Esophagus (tissue), 2 donors: ENCODE results near the gene CDK11B. TPM values are rescaled to one million over a fixed set of nuclear protein-coding genes. Genes with fewer than 3 reads are reported as not detected.
A peak's percentile ranks its signal among the peaks of the same experiment; 100 is the strongest.
"Not testable (repeated sequence)": the region's sequence is repeated elsewhere in the genome, so short reads cannot be mapped to it uniquely, and the experiment has no call there.

ENCODE experiments used
- H3K27ac ChIP-seq, 2 donors: one replicate each; pipeline ENCODE4 v1.5.1; 2013; ENCODE audit warnings: low read depth in 2 of 2, mild to moderate bottlenecking in 2 of 2, inconsistent platforms in 1 of 2, low read length in 1 of 2, moderate library complexity in 1 of 2
- H3K27me3 ChIP-seq, 2 donors: one replicate each; pipeline ENCODE4 v1.6.1; 2013; ENCODE audit warnings: low read length in 2 of 2, control low read depth in 1 of 2, mild to moderate bottlenecking in 1 of 2; ENCODE audit not compliant: insufficient read depth in 2 of 2, control insufficient read depth in 1 of 2
- H3K36me3 ChIP-seq, 2 donors: one replicate each; pipeline ENCODE4 v1.6.1; 2013; ENCODE audit warnings: low read length in 1 of 2; ENCODE audit not compliant: control insufficient read depth in 2 of 2, insufficient read depth in 2 of 2
- H3K4me1 ChIP-seq, 2 donors: one replicate each; pipeline ENCODE4 v1.6.1; 2013; ENCODE audit warnings: low read length in 1 of 2; ENCODE audit not compliant: control insufficient read depth in 2 of 2, insufficient read depth in 2 of 2
- H3K4me3 ChIP-seq, 2 donors: one replicate each; pipeline ENCODE4 v1.5.1; 2013; ENCODE audit warnings: low read length in 2 of 2, mild to moderate bottlenecking in 2 of 2, low read depth in 1 of 2, moderate library complexity in 1 of 2
- H3K9me3 ChIP-seq, 2 donors: one replicate each; pipeline ENCODE4 v1.6.1; 2013; ENCODE audit warnings: mild to moderate bottlenecking in 2 of 2, low read depth in 1 of 2, low read length in 1 of 2, moderate library complexity in 1 of 2; ENCODE audit not compliant: control insufficient read depth in 2 of 2, insufficient read depth in 1 of 2
- WGBS, 2 donors: extraction: QIAGEN DNeasy Blood & Tissue Kit; methylation state at CpG; one replicate each; pipeline ENCODE4 v1.1.7; 2013; 5-methylcytosine and 5-hydroxymethylcytosine counted together
- polyA plus RNA-seq, 2 donors: library from polyadenylated mRNA; stranded (reverse); fragments of 200-250 nt; gene quantifications; one replicate each; pipeline ENCODE4 v1.2.3, GENCODE V29; 2013
- donor health status: healthy with polysubstance abuse.
- donor health status: Bipolar disorder and iron deficiency.

Gene CDK11B
- polyA plus RNA-seq = 10 to 100 TPM; 20.6 to 21.0 TPM

- not testable (repeated sequence) for H3K27me3 ChIP-seq, H3K36me3 ChIP-seq, H3K4me1 ChIP-seq, H3K9me3 ChIP-seq
- 0% methylated on average over 62 to 71 of the region's 96 CpGs for WGBS, 2 donors
- Histone ChIP-seq H3K4me3 (peak within 1 kb of the TSS; percentile 57 to 81), H3K27ac (peak within 1 kb of the TSS; percentile 94 to 100)
Measured at GRCh38 chr1:1658583-1659549, at the start of gene CDK11B. CDK11B (minus strand) TSS chr1:1659004; CDS start chr1:1657485, 1,519 bp downstream.

DNA sequence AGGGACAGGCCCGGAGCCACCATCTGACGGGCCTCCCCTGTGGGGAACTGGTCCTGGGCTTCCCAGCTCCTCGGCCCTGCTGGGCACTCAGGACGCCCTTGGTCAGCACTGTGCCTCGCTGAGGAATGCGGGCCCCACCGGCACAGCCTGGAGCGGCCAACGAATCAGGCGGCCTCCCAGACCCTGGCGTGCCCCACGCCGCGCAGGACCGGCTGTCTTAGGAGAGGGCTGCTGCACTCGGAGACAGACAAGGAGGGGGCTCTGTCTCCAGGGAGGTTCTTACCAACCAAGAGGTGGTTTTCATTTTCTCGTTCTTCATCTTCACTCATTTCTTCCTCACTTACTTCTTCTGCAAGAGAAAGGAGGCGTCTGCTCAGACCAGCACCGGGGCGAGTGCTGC lies 49.1 kb upstream of the CDK11B start:
- not testable (repeated sequence) for H3K27ac ChIP-seq, H3K4me1 ChIP-seq, H3K4me3 ChIP-seq, H3K27me3 ChIP-seq, H3K9me3 ChIP-seq
- WGBS, 2 donors = 95 to 100% methylated on average over 5 to 16 of the region's 20 CpGs
- H3K36me3 ChIP-seq = peaks cover 0 to 17% of the 10 kb centered on the region in 2 donors

GRCh38 chr1:1707241-1707640 lies 48.4 kb upstream of the CDK11B start:
- not testable (repeated sequence) for H3K4me3 ChIP-seq, H3K27me3 ChIP-seq, H3K9me3 ChIP-seq, H3K27ac ChIP-seq, H3K4me1 ChIP-seq
- peaks cover 0 to 17% of the 10 kb centered on the region in 2 donors for H3K36me3 ChIP-seq
- 96 to 97% methylated on average over 5 to 18 of the region's 23 CpGs for WGBS, 2 donors

DNA sequence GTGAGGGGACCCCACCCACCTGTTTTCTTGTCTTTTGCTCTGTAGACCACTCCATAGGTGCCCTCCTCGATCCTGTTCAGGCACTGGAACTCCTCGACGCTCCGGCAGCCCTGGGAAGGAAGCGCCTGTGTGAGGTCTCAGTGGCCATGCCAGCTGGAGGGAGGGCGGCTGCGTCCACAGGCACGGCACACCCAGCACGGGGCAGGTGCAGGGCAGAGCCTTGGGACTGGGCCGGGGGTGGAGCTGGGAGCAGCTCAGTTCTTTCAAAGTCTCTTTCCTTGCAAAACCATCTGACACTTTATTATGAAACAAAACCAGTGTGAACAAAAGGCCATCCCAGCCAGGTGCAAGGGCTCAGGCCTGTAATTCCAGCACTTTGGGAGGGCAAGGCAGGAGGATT lies 46.8 kb upstream of the CDK11B start:
- 98% methylated on average over 6 of the region's 10 CpGs; no CpG with 5 or more reads in 1 of the 2 donors for WGBS, 2 donors

GRCh38 chr1:1704284-1704957 lies 45.6 kb upstream of the CDK11B start:
- peaks cover 0 to 17% of the 10 kb centered on the region in 2 donors for H3K36me3 ChIP-seq
- not testable (repeated sequence) for H3K4me3 ChIP-seq, H3K9me3 ChIP-seq, H3K27me3 ChIP-seq, H3K4me1 ChIP-seq, H3K27ac ChIP-seq
- 92 to 93% methylated on average over 15 to 27 of the region's 27 CpGs for WGBS, 2 donors

More for the DNA sequence above, 46.8 kb upstream of the CDK11B start:
- not testable (repeated sequence) for H3K9me3 ChIP-seq, H3K4me3 ChIP-seq, H3K27ac ChIP-seq, H3K27me3 ChIP-seq, H3K4me1 ChIP-seq
- peaks cover 0 to 17% of the 10 kb centered on the region in 2 donors for H3K36me3 ChIP-seq

GRCh38 chr1:1703796-1704195 lies 45.0 kb upstream of the CDK11B start:
- H3K4me1 ChIP-seq = no peaks in the 10 kb centered on the region
- no peaks in the 10 kb centered on the region for H3K9me3 ChIP-seq
- H3K4me3 ChIP-seq = no peak overlapping the region
- H3K27ac ChIP-seq = no peak overlapping the region
- WGBS, 2 donors = 91 to 93% methylated on average over 16 to 22 of the region's 22 CpGs
- H3K36me3 ChIP-seq = peaks cover 0 to 17% of the 10 kb centered on the region in 2 donors
- H3K27me3 ChIP-seq = no peaks in the 10 kb centered on the region

DNA sequence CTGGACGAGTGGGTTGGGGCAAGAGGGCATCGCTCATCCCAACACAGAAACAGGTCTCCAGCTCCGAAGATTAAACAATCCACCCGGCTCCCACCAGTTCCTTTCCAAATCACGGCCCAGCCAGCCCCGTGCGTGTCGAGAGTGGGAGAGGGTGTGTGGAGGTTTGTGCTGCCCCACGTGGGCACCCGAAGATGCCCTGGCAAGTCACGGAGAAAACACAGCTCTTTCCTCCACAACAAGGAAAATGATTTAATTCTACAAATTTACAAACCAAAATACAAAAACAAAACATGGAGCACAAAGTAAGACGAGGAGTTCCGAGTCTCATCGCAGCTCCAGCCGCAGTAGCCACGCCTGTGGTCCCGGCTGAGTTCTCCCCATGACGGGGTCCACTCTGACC lies 43.7 kb upstream of the CDK11B start:
- H3K36me3 ChIP-seq = peaks cover 0 to 17% of the 10 kb centered on the region in 2 donors
- not testable (repeated sequence) for H3K4me3 ChIP-seq, H3K9me3 ChIP-seq, H3K27ac ChIP-seq, H3K4me1 ChIP-seq, H3K27me3 ChIP-seq
- WGBS, 2 donors = 76 to 88% methylated on average over 6 to 7 of the region's 18 CpGs

DNA sequence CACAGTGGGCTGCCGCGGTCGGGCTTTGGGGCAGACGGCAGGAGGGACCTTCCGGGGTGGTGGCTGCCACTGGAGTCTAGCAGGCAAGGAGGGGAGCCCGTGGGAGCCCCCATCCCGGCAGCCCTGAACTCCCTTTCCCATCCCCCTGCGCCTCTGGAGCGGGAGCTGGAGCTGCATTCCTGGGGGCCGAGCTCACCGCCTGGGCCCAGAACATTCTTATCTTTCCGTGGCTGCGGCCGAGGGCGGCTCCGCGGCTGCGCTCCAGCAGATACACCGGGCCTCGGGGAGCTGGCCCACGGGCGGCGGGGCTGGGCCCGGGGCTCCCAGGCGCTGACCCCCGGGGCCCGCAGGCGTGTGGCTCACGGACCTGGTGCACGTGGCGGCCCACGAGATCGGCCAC lies 41.8 kb upstream of the CDK11B start:
- WGBS, 2 donors = no CpG with 5 or more reads among the region's 33 CpGs
- not testable (repeated sequence) for H3K27me3 ChIP-seq, H3K4me3 ChIP-seq, H3K4me1 ChIP-seq, H3K27ac ChIP-seq, H3K9me3 ChIP-seq
- H3K36me3 ChIP-seq = peaks cover 0 to 13% of the 10 kb centered on the region in 2 donors

DNA sequence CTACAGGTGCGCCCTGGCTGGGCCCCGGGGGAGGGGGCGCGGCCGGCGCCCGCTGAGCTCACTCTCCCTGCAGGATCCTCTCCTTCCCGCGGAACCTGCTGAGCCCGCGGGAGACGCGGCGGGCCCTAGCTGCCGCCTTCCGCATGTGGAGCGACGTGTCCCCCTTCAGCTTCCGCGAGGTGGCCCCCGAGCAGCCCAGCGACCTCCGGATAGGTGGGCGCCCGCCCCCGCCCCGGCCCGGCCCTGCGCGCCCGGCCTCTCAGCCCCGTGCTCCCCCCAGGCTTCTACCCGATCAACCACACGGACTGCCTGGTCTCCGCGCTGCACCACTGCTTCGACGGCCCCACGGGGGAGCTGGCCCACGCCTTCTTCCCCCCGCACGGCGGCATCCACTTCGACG lies 41.3 kb upstream of the CDK11B start:
- H3K4me1 ChIP-seq, H3K27me3 ChIP-seq, H3K9me3 ChIP-seq, H3K27ac ChIP-seq, H3K4me3 ChIP-seq: not testable (repeated sequence)
- no CpG with 5 or more reads among the region's 45 CpGs for WGBS, 2 donors
- peaks cover 0 to 13% of the 10 kb centered on the region in 2 donors for H3K36me3 ChIP-seq
